HPDE6-E6E7 (cell line): ENCODE results near the gene CTSW.
A peak's percentile ranks its signal among the peaks of the same experiment; 100 is the strongest.
"Not testable (repeated sequence)": the region's sequence is repeated elsewhere in the genome, so short reads cannot be mapped to it uniquely, and the experiment has no call there.

Source experiments
- DNase-seq: peaks from one replicate; pipeline ENCODE4 v3.0.0; 2011; ENCODE audit warnings: missing footprints; ENCODE audit errors: extremely low spot score

The CTSW gene

DNA sequence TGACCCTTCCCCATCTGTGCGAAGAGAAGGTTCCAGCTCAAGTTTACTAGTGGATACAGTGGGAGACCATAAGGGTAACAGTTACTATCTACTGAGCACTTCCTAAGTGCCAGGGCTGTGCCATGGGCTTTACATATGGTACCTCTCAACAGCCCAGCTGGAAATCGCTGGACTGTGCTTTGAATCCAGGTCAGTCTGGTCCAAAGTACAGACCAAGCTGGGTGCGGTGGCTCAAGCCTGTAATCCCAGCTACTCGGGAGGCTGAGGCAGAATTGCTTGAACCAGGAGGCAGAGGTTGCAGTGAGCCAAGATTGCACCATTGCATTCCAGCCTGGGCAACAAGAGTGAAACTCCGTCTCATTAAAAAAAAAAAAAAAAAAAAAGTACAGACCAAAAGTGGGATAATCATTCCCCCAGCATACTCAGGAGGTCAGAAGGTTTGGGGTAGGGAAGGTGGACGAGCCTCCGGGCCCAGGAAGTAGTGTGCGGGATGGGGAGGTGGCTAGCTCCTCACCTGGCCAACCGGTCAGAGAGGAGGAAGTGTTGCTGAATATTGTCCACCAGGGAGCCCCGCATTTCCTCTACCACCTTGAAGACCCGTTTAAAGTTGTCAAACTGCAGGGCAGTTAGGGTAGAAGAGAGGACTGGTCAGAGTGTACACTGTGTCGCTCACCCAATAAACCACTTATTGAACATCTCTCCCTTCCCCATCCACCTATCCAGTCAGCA lies 6.3 kb downstream of the CTSW start:
- DNase-seq = no peak

GRCh38 chr11:65886826-65887722 lies 7.4 kb downstream of the CTSW start:
- no peak for DNase-seq

DNA sequence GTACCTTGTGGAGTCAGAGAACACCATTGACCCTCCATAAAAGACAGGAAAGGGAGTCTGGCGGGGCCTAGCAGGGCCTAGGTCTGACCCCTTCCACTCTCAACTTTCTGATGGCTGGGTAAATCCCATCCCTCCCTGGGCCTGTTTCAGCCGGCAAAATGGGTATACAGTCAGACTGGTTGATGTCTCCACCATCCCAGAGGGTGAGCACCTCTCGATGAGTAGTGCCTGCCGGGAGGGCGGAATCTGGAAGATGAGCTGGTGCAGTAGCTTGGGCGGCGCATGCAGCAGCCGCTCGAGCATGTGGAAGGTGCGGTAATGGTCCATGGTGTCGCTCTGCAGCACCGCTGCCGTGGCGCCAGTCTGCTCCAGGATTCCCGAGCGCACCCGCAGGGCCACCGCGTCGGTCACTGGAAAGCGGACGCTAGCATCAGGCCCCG lies 8.1 kb downstream of the CTSW start:
- no peak for DNase-seq

- DNase-seq = peak; percentile 98
Measured at GRCh38 chr11:65888163-65888814, 8.7 kb downstream of the CTSW start, which contains the start of gene FIBP. Gene FIBP, minus strand, starts transcription at chr11:65888471. Its CDS starts 53 bp downstream, at chr11:65888418.

DNA sequence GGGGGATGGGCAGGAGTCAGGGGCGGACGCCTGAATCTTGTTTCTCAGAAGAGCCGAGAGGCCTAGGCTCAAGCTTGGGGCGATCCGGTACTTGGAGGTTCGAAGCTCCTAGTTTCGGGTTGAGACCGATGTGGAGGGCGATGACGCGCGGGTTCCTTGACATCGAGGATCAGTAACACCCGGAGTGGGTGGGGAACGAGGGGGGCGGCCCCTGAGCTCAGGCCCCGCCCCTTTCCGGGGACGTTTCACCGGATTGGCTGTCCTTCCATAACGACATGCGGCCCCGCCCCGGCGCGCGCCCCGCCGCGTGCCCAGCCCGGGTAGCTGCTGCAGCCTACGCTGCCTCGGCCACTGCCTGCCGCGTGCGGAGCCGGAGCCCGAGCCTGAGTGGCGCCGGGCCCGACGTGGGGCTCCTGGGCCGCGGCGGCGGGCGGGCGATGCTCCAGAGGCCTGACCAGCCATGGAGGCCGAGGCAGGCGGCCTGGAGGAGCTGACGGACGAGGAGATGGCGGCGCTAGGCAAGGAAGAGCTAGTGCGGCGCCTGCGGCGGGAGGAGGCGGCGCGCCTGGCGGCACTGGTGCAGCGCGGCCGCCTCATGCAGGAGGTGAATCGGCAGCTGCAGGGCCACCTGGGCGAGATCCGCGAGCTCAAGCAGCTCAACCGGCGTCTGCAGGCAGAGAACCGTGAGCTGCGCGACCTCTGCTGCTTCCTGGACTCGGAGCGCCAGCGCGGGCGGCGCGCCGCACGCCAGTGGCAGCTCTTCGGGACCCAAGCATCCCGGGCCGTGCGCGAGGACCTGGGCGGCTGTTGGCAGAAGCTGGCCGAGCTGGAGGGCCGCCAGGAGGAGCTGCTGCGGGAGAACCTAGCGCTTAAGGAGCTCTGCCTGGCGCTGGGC lies 10.9 kb downstream of the CTSW start, which contains the start of gene CCDC85B:
Gene CCDC85B, plus strand, starts transcription at position 350 of the 895 bp plus-strand sequence. Its CDS starts 111 bp downstream, at position 461.
- DNase-seq = peak; percentile 81

DNA sequence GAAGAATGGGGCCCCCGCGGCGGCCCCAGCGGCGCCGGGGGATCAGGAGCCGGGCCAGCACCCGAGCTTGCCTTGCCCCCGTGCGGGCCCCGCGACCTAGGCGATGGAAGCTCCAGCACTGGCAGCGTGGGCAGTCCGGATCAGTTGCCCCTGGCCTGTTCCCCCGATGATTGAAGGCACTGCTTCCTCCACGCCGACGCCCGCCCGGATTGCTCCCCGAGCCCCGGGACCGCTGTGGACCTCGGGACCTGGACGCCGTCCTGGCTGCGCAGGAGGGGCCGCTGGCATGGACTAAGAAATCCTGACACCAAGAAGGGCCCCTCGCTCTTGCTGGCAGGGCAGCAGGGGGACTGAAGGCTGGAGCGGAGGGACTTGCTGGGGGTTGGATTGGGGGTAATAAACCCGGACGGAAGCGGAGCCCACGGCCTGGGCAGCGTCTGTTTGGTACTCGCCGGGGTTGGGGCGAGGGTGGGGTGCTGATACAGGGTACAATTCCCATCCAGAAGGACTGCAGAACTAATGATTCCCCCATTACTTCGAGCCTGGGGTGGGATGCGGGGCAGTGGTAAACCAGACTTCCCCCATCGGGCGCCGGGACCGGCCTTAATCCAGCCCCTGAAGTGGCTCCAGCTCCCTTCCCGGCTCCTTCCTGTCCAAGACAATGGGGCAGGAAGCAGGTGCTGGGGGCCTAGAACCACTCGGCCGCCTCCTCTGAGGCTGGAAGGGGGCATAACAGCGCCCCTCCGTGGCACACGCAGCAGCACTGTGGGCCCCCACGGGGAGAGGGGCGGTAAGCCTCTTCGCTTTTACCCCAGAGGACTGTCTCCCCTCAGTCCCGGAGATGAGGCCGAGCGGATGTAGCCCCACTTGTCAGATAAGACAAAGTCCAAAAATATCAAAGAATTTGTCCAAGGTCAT lies 11.8 kb downstream of the CTSW start:
- DNase-seq = no peak

DNA sequence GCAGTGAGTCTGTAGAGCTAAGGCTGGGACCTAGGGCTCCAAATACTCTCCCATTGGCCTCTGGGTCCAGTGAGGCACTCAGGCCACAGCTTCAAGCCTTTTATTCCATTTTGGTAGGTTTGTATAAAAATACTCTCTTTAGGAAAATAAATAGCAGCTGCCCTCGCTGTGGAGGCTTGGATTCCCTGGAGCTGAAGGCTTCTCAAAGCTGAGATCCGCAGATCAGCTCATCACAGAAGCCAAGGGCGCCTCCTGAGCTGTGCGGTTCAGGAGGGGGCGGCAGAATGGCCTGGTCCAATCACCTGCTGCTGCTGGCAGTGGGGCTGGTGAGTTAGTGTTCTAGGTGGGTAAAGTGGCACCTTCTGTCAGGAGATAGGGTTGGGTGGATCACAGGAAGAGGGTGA lies 12.5 kb downstream of the CTSW start:
- not testable (repeated sequence) for DNase-seq

GRCh38 chr11:65892661-65893317 lies 13.2 kb downstream of the CTSW start:
- DNase-seq = no peak

DNA sequence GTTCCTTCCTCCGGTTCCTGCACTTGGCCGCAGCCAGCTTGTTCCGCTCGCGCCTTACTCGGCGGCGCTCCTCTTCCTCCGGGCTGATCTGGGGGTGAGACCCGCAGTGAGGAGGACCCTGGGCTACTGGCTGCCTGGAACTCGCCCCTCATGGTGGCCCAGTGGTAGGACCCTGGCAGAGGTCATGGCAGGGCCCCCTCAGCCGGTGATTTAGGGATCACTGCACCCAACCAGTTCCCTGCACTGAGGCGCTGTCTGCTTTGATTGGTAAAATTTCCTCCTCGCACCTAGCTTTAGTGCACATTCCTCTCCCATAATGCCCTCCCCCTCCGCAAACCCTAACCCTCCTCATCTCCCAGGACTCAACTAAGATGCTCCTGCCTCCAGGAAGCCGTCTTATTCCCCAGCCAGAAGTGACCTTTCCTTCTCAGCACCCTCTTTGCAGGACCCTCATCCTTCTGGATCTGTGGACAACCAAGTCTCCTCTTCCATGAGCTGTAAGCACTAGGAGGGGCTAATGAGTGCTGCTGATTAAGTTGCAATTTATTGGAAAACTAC lies 14.5 kb downstream of the CTSW start:
- no peak for DNase-seq

DNA sequence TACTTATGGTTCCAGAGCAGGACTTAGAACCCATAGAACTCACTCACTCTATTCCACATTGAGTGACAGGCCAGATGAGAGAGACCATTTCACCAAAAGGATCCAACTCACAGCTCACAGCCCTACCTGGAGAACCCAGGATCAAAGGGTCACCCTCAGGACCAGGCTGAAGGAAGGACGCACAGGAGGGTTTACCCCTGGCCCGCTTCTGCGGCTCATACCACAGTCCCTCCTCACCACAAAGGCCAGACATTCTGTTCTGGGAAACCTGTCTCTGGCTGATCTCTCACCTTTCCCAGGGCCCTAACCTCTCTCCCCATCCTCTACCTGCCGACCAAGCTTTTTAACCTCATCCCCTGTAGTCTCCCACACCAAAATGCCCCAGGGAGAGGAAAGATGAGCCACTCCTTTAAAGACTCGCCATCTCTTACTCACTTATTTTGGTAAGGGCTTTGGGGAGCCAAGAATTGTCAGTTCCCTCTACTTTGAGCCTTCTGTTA lies 15.9 kb downstream of the CTSW start:
- no peak for DNase-seq

DNA sequence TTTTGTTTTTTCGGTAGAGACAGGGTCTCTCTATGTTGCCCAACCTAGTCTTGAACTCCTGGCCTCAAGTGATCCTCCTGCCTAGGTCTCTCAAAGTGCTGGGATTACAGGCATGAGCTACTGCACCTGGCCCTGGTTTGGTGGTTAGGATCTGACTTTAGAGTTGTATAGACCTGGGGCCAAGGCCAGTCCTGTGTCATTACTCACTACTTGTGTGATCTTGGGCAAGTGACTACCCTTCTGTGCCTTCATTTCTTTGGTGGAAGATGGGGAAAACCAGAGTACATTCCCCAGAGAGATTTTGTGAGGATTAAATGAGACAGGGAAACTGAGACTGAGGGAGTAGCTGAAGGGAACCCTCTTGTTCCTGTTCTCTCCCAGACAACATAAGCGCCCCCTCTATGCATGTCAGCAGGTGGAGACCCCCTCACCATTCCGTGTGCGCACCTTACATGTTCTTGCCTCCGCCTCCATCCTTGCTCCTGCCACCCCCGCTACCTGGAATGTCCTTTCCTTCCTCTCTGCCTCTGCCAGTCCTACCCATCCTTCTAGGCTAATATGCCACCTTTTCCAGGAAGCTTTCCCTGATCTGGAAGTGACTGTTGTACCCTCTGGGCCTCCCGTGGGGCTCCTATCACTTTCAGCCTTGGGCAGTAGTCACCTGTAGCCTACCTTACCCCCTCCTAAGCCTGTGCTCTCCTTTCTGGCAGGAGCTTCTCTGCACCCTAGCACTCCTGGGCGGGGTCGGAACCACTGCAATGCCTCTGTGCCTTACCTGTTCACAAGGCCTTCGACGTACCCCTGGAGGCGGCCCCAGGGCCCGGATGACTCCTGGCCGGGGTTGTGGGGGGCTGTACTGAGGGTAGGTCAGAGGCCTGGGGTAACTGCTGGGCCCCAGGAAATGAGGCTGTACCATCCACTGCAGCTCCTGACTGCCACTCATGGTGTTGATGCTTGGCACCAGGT lies 16.7 kb downstream of the CTSW start:
- no peak for DNase-seq

- DNase-seq = no peak
Measured at GRCh38 chr11:65897020-65897471, 17.4 kb downstream of the CTSW start.

DNA sequence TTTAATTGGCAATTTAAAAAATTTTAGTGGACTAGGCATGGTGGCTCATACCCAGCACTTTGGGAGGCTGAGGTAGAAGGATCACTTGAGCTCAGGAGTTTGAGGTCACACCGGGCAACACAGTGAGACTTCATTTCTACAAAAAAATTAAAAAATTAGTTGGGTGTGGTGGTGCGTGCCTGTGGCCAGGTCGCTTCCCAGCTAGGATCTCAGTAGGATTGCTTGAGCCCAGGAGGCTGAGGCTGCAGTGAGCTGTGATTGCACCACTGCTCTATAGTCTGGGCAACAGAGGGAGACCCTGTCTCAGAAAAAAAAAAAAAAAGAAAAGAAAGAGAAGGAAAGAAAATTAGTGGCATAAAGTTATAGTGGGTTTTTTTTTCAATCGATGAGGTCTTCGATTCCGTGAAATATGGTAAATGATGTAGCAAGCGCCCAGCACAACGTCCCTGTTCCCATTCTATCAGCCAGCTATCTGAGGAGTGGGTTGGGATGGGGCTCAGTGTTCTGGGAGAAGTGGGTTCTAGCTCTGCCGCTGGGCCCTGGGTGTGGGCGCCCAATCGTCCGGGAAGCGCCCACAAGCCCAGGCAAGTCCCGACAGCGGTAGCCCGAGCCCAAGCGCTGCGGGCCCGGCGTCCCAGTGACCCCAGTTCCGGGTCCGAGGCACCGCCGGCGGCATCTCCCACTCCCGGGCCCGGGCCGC lies 19.2 kb downstream of the CTSW start:
- no peak for DNase-seq

- DNase-seq = peak; percentile 76
Measured at GRCh38 chr11:65899356-65900124, 19.9 kb downstream of the CTSW start.

GRCh38 chr11:65900125-65900898 lies 20.7 kb downstream of the CTSW start, which contains the start of gene FOSL1:
Gene FOSL1, minus strand, starts transcription at chr11:65900388. Its CDS starts 49 bp downstream, at chr11:65900339.
- peak; percentile 93 for DNase-seq

DNA sequence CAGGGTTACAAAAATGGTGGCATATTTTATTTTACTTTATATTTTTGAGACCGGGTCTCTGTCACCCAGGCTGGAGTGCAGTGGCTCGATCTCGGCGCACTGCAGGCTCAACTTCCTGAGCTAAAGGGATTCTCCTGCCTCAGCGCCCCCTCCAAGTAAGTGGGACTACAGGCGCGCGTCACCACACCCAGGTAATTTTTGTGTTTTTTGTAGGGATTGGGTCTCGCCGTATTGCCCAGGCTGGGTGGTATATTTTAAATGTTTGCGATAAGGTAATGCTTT lies 21.2 kb downstream of the CTSW start:
- no peak for DNase-seq
